ENCODE data around the gene NCOA1.

The NCOA1 gene

GRCh38 chr2:24576617-24577016 lies 85.6 kb downstream of the NCOA1 start:
- Histone ChIP-seq H2AK5ac (ENCODE audit: low read depth, low read length) (no peak overlapping the region), H3K4me1 (ENCODE audit: control insufficient read depth in 2 of 2, insufficient read depth in 1 of 2, low read depth in 1 of 2, low read length in 2 of 2) (peaks cover 6 to 9% of the 10 kb centered on the region in 2 donors), H3K9ac (ENCODE audit: low read depth, low read length, poor library complexity) (no peak overlapping the region), H2BK5ac (ENCODE audit: low read length) (no peak overlapping the region), H3K18ac (ENCODE audit: low read length) (no peak overlapping the region), H4K8ac (ENCODE audit: low read depth, low read length) (no peak overlapping the region), H3K9me3 (replicated peaks in 1 of 2; ENCODE audit: control insufficient read depth in 2 of 2, insufficient read depth in 1 of 2, low read depth in 1 of 2, low read length in 2 of 2) (peaks cover 0 to 4% of the 10 kb centered on the region in 2 donors), H2AFZ (ENCODE audit: low read length) (no peak overlapping the region), H3K79me1 (ENCODE audit: low read depth, low read length) (no peaks in the 10 kb centered on the region), H2BK12ac (ENCODE audit: low read length) (no peak overlapping the region), H3K4me2 (ENCODE audit: insufficient read depth, low read length, poor library complexity, severe bottlenecking) (no peak overlapping the region), H3K4ac (ENCODE audit: low read length) (no peak overlapping the region), H3K27me3 (ENCODE audit: control insufficient read depth in 3 of 3, insufficient read depth in 3 of 3, low read depth in 1 of 3, low read length in 3 of 3) (no peaks in the 10 kb centered on the region), H4K91ac (ENCODE audit: low read depth, low read length, poor library complexity) (no peak overlapping the region), H3K27ac (replicated peaks; ENCODE audit: low read length) (no peak overlapping the region), H3K4me3 (ENCODE audit: low read length in 2 of 2) (no peak overlapping the region), H3K14ac (ENCODE audit: low read length) (no peak overlapping the region), H2BK15ac (ENCODE audit: low read length) (no peak overlapping the region), H2BK120ac (ENCODE audit: low read depth, low read length) (no peak overlapping the region), H3K23ac (ENCODE audit: low read depth, low read length, poor library complexity) (no peak overlapping the region), H3K36me3 (replicated peaks in 1 of 2; ENCODE audit: control insufficient read depth in 2 of 2, insufficient read depth in 2 of 2, low read length in 2 of 2) (no peaks in the 10 kb centered on the region)
- no CpG with 5 or more reads among the region's 1 CpG for WGBS, 2 donors (ENCODE audit: extremely low coverage in 2 of 2, insufficient read length in 2 of 2, insufficient replicate concordance in 1 of 2)
- no peak for DNase-seq (ENCODE audit: low spot score)

GRCh38 chr2:24577481-24577880 lies 86.4 kb downstream of the NCOA1 start:
- no peak for DNase-seq (ENCODE audit: low spot score)
- WGBS, 2 donors (ENCODE audit: extremely low coverage in 2 of 2, insufficient read length in 2 of 2, insufficient replicate concordance in 1 of 2) = no CpG with 5 or more reads among the region's 2 CpGs
- no peak overlapping the region for H3K14ac ChIP-seq (ENCODE audit: low read length)

DNA sequence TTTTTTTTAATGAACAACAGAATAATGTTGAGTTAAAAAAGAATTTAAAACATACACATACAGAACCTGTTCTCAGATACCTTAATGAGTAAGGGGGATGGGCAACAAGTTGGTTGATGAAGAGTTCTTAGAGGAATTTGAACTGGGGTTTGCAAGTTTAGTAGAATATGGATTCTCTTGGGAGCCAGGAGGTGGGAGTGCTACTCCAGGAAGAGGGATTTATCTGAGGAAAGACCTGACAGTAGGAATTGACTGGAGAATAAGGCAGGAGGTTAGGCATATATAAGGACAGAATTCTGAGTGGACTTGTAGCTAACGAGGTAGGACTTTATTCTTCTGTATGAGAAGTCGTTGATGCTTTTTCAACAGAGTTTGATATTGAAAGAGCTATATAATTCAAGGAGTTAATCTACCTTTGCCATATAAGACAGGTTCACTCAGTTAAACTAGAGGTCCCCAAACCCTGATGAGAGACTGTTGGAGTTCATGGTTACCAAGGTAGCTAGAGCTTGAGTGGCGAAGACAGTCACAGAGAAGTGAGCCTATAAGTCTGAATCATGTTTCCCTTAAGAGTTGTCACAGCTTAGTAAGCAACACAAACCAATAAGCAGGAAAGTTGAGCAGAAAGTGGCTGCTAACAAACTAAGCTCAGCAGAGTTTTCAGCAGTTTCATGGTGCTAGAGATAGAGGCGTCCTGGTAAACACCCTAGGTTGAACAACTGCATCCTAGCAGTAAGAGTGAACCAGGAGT lies 88.2 kb downstream of the NCOA1 start:
- Histone ChIP-seq H3K4ac (ENCODE audit: low read length) (no peak overlapping the region), H2AFZ (ENCODE audit: low read length) (no peak overlapping the region), H4K91ac (ENCODE audit: low read depth, low read length, poor library complexity) (no peak overlapping the region), H3K18ac (ENCODE audit: low read length) (no peak overlapping the region), H3K9ac (ENCODE audit: low read depth, low read length, poor library complexity) (no peak overlapping the region), H2AK5ac (ENCODE audit: low read depth, low read length) (no peak overlapping the region), H3K4me3 (ENCODE audit: low read length in 2 of 2) (no peak overlapping the region), H3K27me3 (ENCODE audit: control insufficient read depth in 3 of 3, insufficient read depth in 3 of 3, low read depth in 1 of 3, low read length in 3 of 3) (no peaks in the 10 kb centered on the region), H3K79me1 (ENCODE audit: low read depth, low read length) (no peaks in the 10 kb centered on the region), H3K23ac (ENCODE audit: low read depth, low read length, poor library complexity) (no peak overlapping the region), H2BK120ac (ENCODE audit: low read depth, low read length) (no peak overlapping the region), H3K9me3 (replicated peaks in 1 of 2; ENCODE audit: control insufficient read depth in 2 of 2, insufficient read depth in 1 of 2, low read depth in 1 of 2, low read length in 2 of 2) (peaks cover 0 to 8% of the 10 kb centered on the region in 2 donors), H3K36me3 (replicated peaks in 1 of 2; ENCODE audit: control insufficient read depth in 2 of 2, insufficient read depth in 2 of 2, low read length in 2 of 2) (no peaks in the 10 kb centered on the region), H3K14ac (ENCODE audit: low read length) (no peak overlapping the region), H3K4me1 (ENCODE audit: control insufficient read depth in 2 of 2, insufficient read depth in 1 of 2, low read depth in 1 of 2, low read length in 2 of 2) (peaks cover 6 to 9% of the 10 kb centered on the region in 2 donors), H4K8ac (ENCODE audit: low read depth, low read length) (no peak overlapping the region), H2BK5ac (ENCODE audit: low read length) (no peak overlapping the region), H2BK15ac (ENCODE audit: low read length) (no peak overlapping the region), H3K4me2 (ENCODE audit: insufficient read depth, low read length, poor library complexity, severe bottlenecking) (no peak overlapping the region), H2BK12ac (ENCODE audit: low read length) (no peak overlapping the region), H3K27ac (replicated peaks; ENCODE audit: low read length) (no peak overlapping the region)
- WGBS, 2 donors (ENCODE audit: extremely low coverage in 2 of 2, insufficient read length in 2 of 2, insufficient replicate concordance in 1 of 2) = no CpG with 5 or more reads among the region's 4 CpGs
- no peak for DNase-seq (ENCODE audit: low spot score)

More at GRCh38 chr2:24577481-24577880, 86.4 kb downstream of the NCOA1 start:
- no peaks in the 10 kb centered on the region for H3K27me3 ChIP-seq (ENCODE audit: control insufficient read depth in 3 of 3, insufficient read depth in 3 of 3, low read depth in 1 of 3, low read length in 3 of 3)
- H4K91ac ChIP-seq (ENCODE audit: low read depth, low read length, poor library complexity) = no peak overlapping the region
- no peak overlapping the region for H3K4ac ChIP-seq (ENCODE audit: low read length)
- H3K4me2 ChIP-seq (ENCODE audit: insufficient read depth, low read length, poor library complexity, severe bottlenecking) = no peak overlapping the region
- no peaks in the 10 kb centered on the region for H3K79me1 ChIP-seq (ENCODE audit: low read depth, low read length)
- peaks cover 6 to 9% of the 10 kb centered on the region in 2 donors for H3K4me1 ChIP-seq (ENCODE audit: control insufficient read depth in 2 of 2, insufficient read depth in 1 of 2, low read depth in 1 of 2, low read length in 2 of 2)
- no peak overlapping the region for H3K27ac ChIP-seq (replicated peaks; ENCODE audit: low read length)
- H2BK120ac ChIP-seq (ENCODE audit: low read depth, low read length) = no peak overlapping the region
- no peak overlapping the region for H3K23ac ChIP-seq (ENCODE audit: low read depth, low read length, poor library complexity)
- no peak overlapping the region for H3K9ac ChIP-seq (ENCODE audit: low read depth, low read length, poor library complexity)
- no peak overlapping the region for H2BK15ac ChIP-seq (ENCODE audit: low read length)
- no peak overlapping the region for H3K18ac ChIP-seq (ENCODE audit: low read length)
- no peak overlapping the region for H3K4me3 ChIP-seq (ENCODE audit: low read length in 2 of 2)
- no peak overlapping the region for H2BK5ac ChIP-seq (ENCODE audit: low read length)
- H4K8ac ChIP-seq (ENCODE audit: low read depth, low read length) = no peak overlapping the region
- no peak overlapping the region for H2AK5ac ChIP-seq (ENCODE audit: low read depth, low read length)
- H3K9me3 ChIP-seq (replicated peaks in 1 of 2; ENCODE audit: control insufficient read depth in 2 of 2, insufficient read depth in 1 of 2, low read depth in 1 of 2, low read length in 2 of 2) = peaks cover 0 to 6% of the 10 kb centered on the region in 2 donors
- H2AFZ ChIP-seq (ENCODE audit: low read length) = no peak overlapping the region
- H2BK12ac ChIP-seq (ENCODE audit: low read length) = no peak overlapping the region
- no peaks in the 10 kb centered on the region for H3K36me3 ChIP-seq (replicated peaks in 1 of 2; ENCODE audit: control insufficient read depth in 2 of 2, insufficient read depth in 2 of 2, low read length in 2 of 2)

- Histone ChIP-seq H4K91ac (ENCODE audit: low read depth, low read length, poor library complexity) (no peak overlapping the region), H3K79me1 (ENCODE audit: low read depth, low read length) (no peaks in the 10 kb centered on the region), H3K4me3 (ENCODE audit: low read length in 2 of 2) (no peak overlapping the region), H3K9me3 (replicated peaks in 1 of 2; ENCODE audit: control insufficient read depth in 2 of 2, insufficient read depth in 1 of 2, low read depth in 1 of 2, low read length in 2 of 2) (peaks cover 0 to 8% of the 10 kb centered on the region in 2 donors), H3K23ac (ENCODE audit: low read depth, low read length, poor library complexity) (no peak overlapping the region), H3K27ac (replicated peaks; ENCODE audit: low read length) (no peak overlapping the region), H2BK15ac (ENCODE audit: low read length) (no peak overlapping the region), H4K8ac (ENCODE audit: low read depth, low read length) (no peak overlapping the region), H2BK5ac (ENCODE audit: low read length) (no peak overlapping the region), H3K4me2 (ENCODE audit: insufficient read depth, low read length, poor library complexity, severe bottlenecking) (no peak overlapping the region), H2BK120ac (ENCODE audit: low read depth, low read length) (no peak overlapping the region), H2BK12ac (ENCODE audit: low read length) (no peak overlapping the region), H3K36me3 (replicated peaks in 1 of 2; ENCODE audit: control insufficient read depth in 2 of 2, insufficient read depth in 2 of 2, low read length in 2 of 2) (peaks cover 0 to 3% of the 10 kb centered on the region in 2 donors), H2AFZ (ENCODE audit: low read length) (no peak overlapping the region), H3K4ac (ENCODE audit: low read length) (no peak overlapping the region), H3K18ac (ENCODE audit: low read length) (no peak overlapping the region), H3K14ac (ENCODE audit: low read length) (no peak overlapping the region), H3K27me3 (ENCODE audit: control insufficient read depth in 3 of 3, insufficient read depth in 3 of 3, low read depth in 1 of 3, low read length in 3 of 3) (no peaks in the 10 kb centered on the region), H3K9ac (ENCODE audit: low read depth, low read length, poor library complexity) (no peak overlapping the region), H3K4me1 (ENCODE audit: control insufficient read depth in 2 of 2, insufficient read depth in 1 of 2, low read depth in 1 of 2, low read length in 2 of 2) (peaks cover 6 to 9% of the 10 kb centered on the region in 2 donors), H2AK5ac (ENCODE audit: low read depth, low read length) (no peak overlapping the region)
- no peak for DNase-seq (ENCODE audit: low spot score)
- no CpG with 5 or more reads among the region's 1 CpG for WGBS, 2 donors (ENCODE audit: extremely low coverage in 2 of 2, insufficient read length in 2 of 2, insufficient replicate concordance in 1 of 2)
These were observed 89.5 kb downstream of the NCOA1 start for GRCh38 chr2:24580561-24580960.
